ENCODE data around the gene DPM3. TPM values are rescaled to one million over a fixed set of nuclear protein-coding genes. Genes with fewer than 3 reads are reported as not detected.

The DPM3 gene
- total RNA-seq, 4 donors from 2014 or later: 7.2 to 130 (median 62.6) TPM

- Histone ChIP-seq H3K4me3 (no peak overlapping the region), H3K27ac (no peak overlapping the region), H3K36me3 (no peaks in the 10 kb centered on the region), H3K4me1 (peaks cover 0 to 10% (median 4%) of the 10 kb centered on the region in 4 donors), H3K27me3 (no peaks in the 10 kb centered on the region), H3K9me3 (no peaks in the 10 kb centered on the region)
- in situ Hi-C loops (cut with MboI; ENCODE audit: low pct_ligation_motif_present in 1 of 4, low pct_unique_long_range_greater_than_20kb in 1 of 4, low sequenced_read_pairs in 3 of 4): no loop called here
- intact Hi-C loops (cut with DNase I; ENCODE audit: low total_unique reads): no loop called here
- TF ChIP-seq EP300 (IDR thresholded peaks at IDR 0.05; ENCODE audit: low read depth) (no peak), CTCF (IDR thresholded peaks at IDR 0.05) (no peak), POLR2A (IDR thresholded peaks at IDR 0.05) (no peak), POLR2AphosphoS5 (IDR thresholded peaks at IDR 0.05) (no peak)
- WGBS, 2 donors (ENCODE audit: low coverage in 1 of 2): 79 to 81% methylated on average over 4 to 5 of the region's 5 CpGs
- DNase-seq: no peak
These were observed 26.8 kb downstream of the DPM3 start for GRCh38 chr1:155113450-155113980.

GRCh38 chr1:155110826-155111225 lies 29.5 kb downstream of the DPM3 start:
- Histone ChIP-seq H3K9me3 (no peaks in the 10 kb centered on the region), H3K4me1 (no peaks in the 10 kb centered on the region), H3K36me3 (no peaks in the 10 kb centered on the region), H3K27me3 (no peaks in the 10 kb centered on the region), H3K27ac (no peak overlapping the region), H3K4me3 (no peak overlapping the region)
- TF ChIP-seq POLR2AphosphoS5 (IDR thresholded peaks at IDR 0.05): no peak
- TF ChIP-seq EP300 (IDR thresholded peaks at IDR 0.05; ENCODE audit: low read depth): no peak
- no peak for TF ChIP-seq POLR2A (IDR thresholded peaks at IDR 0.05)
- TF ChIP-seq CTCF (IDR thresholded peaks at IDR 0.05): no peak
- in situ Hi-C loops (cut with MboI; ENCODE audit: low pct_ligation_motif_present in 1 of 4, low pct_unique_long_range_greater_than_20kb in 1 of 4, low sequenced_read_pairs in 3 of 4): no loop called here
- DNase-seq: no peak
- intact Hi-C loops (cut with DNase I; ENCODE audit: low total_unique reads): no loop called here
- 62 to 68% methylated on average over 7 to 8 of the region's 8 CpGs for WGBS, 2 donors (ENCODE audit: low coverage in 1 of 2)

GRCh38 chr1:155110381-155110780 lies 29.9 kb downstream of the DPM3 start:
- intact Hi-C loops (cut with DNase I; ENCODE audit: low total_unique reads): no loop called here
- in situ Hi-C loops (cut with MboI; ENCODE audit: low pct_ligation_motif_present in 1 of 4, low pct_unique_long_range_greater_than_20kb in 1 of 4, low sequenced_read_pairs in 3 of 4): no loop called here

GRCh38 chr1:155108296-155108695 lies 32.0 kb downstream of the DPM3 start:
- TF ChIP-seq CTCF (IDR thresholded peaks at IDR 0.05) (no peak), POLR2A (IDR thresholded peaks at IDR 0.05) (no peak), EP300 (IDR thresholded peaks at IDR 0.05; ENCODE audit: low read depth) (no peak), POLR2AphosphoS5 (IDR thresholded peaks at IDR 0.05) (no peak)
- Histone ChIP-seq H3K9me3 (no peaks in the 10 kb centered on the region), H3K4me3 (no peak overlapping the region), H3K36me3 (no peaks in the 10 kb centered on the region), H3K4me1 (peaks cover 0 to 10% (median 0%) of the 10 kb centered on the region in 4 donors), H3K27me3 (no peaks in the 10 kb centered on the region), H3K27ac (no peak overlapping the region)
- 64 to 71% methylated on average over 3 to 5 of the region's 5 CpGs for WGBS, 2 donors (ENCODE audit: low coverage in 1 of 2)
- in situ Hi-C loops (cut with MboI; ENCODE audit: low pct_ligation_motif_present in 1 of 4, low pct_unique_long_range_greater_than_20kb in 1 of 4, low sequenced_read_pairs in 3 of 4): no loop called here
- intact Hi-C loops (cut with DNase I; ENCODE audit: low total_unique reads): no loop called here
- no peak for DNase-seq

More at GRCh38 chr1:155110381-155110780, 29.9 kb downstream of the DPM3 start:
- no peak for DNase-seq
- Histone ChIP-seq H3K27me3 (no peaks in the 10 kb centered on the region), H3K4me1 (peaks cover 0 to under 1% (median 0%) of the 10 kb centered on the region in 4 donors), H3K36me3 (no peaks in the 10 kb centered on the region), H3K27ac (no peak overlapping the region), H3K4me3 (no peak overlapping the region), H3K9me3 (no peaks in the 10 kb centered on the region)
- TF ChIP-seq POLR2AphosphoS5 (IDR thresholded peaks at IDR 0.05): no peak
- TF ChIP-seq CTCF (IDR thresholded peaks at IDR 0.05): no peak
- TF ChIP-seq EP300 (IDR thresholded peaks at IDR 0.05; ENCODE audit: low read depth): no peak
- no peak for TF ChIP-seq POLR2A (IDR thresholded peaks at IDR 0.05)
- WGBS, 2 donors (ENCODE audit: low coverage in 1 of 2): 78 to 87% methylated on average over 5 to 8 of the region's 8 CpGs
